SH-SY5Y (cell line): Measurements from ENCODE around the gene TMED8.

Source experiments
- GATA2 ChIP-seq: IDR thresholded peaks from 2 replicates; pipeline ENCODE4 v1.6.1; 2011; ENCODE audit warnings: mild to moderate bottlenecking, low read depth, low read length
- GATA3 ChIP-seq: IDR thresholded peaks from 2 replicates; pipeline ENCODE4 v1.6.1; 2011; ENCODE audit warnings: low read depth, mild to moderate bottlenecking, low read length, moderate library complexity

DNA sequence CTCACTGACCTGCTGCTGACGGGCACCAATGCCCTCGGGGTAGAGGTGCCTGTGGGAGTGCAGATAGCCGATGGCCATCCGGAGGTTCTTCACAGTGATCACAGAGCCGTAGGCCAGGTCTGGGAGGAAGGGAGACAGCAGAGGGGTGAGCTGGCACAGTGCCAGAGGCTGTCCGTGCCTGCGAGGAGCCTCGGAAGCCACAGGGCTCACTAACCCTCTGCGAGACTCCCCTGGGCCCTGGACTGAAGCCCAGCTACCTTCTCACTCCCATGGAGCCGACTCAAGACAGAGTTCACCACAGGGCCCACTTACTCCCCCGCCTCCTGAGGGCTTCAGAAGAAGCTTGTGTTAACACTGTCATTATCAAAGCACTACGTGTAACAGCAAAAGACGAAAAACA is 80.7 kb downstream of the TMED8 start:
- no peak for TF ChIP-seq GATA2
- TF ChIP-seq GATA3 = no peak
